ENCODE results near the gene ACP4.
"Not testable (repeated sequence)": the region's sequence is repeated elsewhere in the genome, so short reads cannot be mapped to it uniquely, and the experiment has no call there.

Gene ACP4

GRCh38 chr19:50790396-50790795, at the start of gene ACP4:
Gene ACP4 (plus strand): TSS chr19:50790415. CDS start chr19:50790415, 0 bp downstream.
- no peak for DNase-seq

DNA sequence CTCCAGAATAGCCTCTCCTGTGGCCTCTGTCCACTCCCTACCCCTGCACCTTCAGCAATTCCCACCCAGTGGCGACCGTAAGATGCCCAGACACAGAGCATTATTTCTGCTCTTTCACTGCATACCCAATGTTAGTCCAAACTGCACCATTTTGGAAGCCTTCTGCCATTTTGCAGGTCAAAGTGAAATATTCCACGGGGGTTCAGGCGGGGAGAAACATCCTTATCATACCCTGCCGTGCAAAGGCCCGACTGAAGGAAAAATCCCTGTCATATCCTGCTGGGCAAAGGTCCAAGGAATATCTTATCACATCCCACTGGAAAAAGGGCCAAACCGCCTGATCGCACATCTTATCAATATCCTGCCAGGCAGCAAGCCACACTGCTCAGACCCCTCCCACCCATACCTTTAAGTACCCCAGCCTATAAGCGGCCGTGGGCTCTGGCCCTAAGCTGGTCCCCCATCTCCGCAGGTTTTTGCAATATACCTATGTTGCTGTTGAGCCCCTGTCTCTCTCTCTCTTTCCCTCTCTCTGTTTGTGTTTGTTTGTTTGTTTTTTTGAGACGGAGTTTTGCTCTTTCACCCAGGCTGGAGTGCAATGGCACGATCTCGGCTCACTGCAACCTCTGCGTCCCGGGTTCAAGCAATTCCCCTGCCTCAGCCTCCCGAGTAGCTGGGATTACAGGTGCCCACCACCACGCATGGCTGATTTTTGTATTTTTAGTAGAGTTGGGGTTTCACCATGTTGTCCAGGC, 48.9 kb upstream of the ACP4 start:
- no peak for DNase-seq

DNA sequence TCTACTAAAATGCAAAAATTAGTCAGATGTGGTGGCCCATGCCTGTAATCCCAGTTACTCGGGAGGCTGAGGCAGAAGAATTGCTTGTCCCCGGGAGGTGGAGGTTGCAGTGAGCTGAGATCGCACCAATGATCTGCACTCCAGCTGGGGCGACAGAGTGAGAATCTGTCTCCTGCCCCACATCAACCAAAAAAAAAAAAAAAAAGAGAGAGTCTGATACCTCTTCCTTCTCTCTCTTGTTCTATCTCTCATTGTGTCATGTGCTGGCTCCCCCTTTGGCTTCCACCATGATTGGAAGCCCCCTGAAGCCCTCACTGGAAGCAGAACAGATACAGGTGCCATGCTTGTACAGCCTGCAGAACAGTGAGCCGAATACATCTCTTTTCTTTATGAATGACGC, 46.7 kb upstream of the ACP4 start:
- DNase-seq, result no peak

GRCh38 chr19:50745221-50745620, 45.0 kb upstream of the ACP4 start:
- DNase-seq, result no peak

DNA sequence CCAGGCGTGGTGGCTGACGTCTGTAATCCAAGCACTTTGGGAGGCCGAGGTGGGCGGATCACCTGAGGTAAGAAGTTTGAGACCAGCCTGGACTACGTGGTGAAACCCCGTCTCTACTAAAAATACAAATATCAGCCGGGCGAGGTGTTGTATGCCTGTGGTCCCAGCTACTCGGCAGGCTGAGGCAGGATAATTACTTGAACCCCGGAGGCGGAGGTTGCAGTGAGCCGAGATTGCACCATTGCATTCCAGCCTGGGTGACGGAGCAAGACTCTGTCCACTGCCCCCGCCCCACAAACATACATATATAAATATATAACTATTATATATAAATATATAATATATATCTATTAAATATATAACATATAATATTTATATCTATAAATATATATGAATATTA, 43.1 kb upstream of the ACP4 start:
- not testable (repeated sequence) for DNase-seq

- DNase-seq, result no peak
Observed at GRCh38 chr19:50749490-50749889, 40.7 kb upstream of the ACP4 start.

GRCh38 chr19:50750010-50750409, 40.2 kb upstream of the ACP4 start:
- no peak for DNase-seq

DNA sequence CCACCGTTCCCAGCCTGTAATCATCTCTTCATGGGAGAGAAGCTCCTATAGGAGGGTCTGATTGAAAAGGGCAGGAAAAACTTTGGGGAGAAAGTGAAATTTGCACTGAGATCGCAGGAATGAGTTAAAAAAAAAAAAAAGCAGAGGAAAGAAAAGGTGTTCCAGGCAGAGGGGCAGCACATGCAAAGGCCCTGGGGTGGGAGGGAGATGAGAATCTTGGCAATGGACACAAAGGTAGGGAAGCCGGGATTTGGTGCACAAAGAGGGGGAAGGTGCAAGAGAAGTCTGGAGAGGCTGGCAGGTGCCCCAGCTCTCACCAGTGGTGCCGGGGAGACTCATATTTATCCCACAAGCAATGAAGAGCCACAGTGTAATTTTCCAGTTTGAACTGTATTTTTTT, 36.3 kb upstream of the ACP4 start:
- no peak for DNase-seq

DNA sequence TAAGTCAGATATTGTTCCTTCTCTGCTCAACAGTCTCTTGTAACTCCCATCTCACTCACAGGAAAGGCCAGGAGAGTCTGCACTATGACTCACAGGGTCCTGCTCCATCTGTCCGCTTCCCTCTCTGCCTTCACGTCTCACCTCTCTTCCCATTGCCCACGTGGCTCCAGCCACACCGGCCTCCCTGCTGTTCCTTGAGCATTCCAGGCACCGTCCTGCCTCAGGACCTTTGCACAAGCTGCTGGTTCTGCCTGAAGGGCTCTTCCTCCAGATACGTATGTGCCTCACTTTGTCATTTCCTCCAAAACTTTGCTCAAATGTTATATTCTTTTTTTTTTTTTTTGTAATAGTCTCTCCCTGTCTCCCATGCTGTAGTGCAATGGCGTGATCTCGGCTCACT, 34.0 kb upstream of the ACP4 start:
- not testable (repeated sequence) for DNase-seq

DNA sequence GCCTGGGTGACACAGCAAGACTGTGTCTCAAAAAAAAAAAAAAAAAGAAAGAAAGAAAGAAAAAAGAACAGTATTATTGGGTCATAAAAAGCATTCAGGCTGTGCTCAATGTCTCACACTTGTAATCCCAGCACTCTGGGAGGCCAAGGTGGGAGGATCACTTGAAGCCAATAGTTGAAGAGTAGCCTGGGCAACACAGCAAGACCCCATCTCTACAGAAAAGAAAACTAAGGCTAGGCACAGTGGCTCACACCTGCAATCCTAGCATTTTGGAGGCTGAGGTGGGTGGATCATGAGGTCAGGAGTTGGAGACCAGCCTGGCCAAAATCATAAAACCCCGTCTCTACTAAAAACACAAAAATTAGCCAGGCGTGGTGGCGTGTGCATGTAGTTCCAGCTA, 32.6 kb upstream of the ACP4 start:
- not testable (repeated sequence) for DNase-seq

- DNase-seq, result not testable (repeated sequence)
Observed at GRCh38 chr19:50759076-50759475, 31.1 kb upstream of the ACP4 start.

- no peak for DNase-seq
Observed at GRCh38 chr19:50759886-50760285, 30.3 kb upstream of the ACP4 start.

GRCh38 chr19:50761501-50761900, 28.7 kb upstream of the ACP4 start:
- not testable (repeated sequence) for DNase-seq

- not testable (repeated sequence) for DNase-seq
Observed at GRCh38 chr19:50763521-50763920, 26.7 kb upstream of the ACP4 start.

DNA sequence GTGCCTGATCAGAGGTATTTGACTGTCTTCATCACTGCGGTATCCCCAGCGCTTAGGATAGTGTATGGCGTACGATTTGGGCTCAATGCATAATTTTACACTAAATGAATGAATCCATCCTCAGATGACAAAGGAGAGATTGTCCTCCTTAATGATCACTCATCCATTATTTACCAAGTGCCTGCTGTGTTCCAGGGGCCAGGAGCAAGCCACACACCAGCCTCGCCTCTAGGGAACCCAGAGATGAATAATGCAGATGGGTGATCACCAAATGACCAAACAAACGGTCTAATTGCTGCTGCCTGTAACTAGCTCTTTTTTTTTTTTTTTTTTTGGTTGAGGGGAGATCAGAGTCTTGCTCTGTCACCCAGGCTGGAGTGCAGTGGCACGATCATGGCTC, 25.8 kb upstream of the ACP4 start:
- DNase-seq, result no peak

- DNase-seq, result not testable (repeated sequence)
Observed at GRCh38 chr19:50766746-50767145, 23.5 kb upstream of the ACP4 start.

- not testable (repeated sequence) for DNase-seq
Observed at GRCh38 chr19:50767263-50767662, 23.0 kb upstream of the ACP4 start.

GRCh38 chr19:50768277-50768676, 21.9 kb upstream of the ACP4 start:
- no peak for DNase-seq

DNA sequence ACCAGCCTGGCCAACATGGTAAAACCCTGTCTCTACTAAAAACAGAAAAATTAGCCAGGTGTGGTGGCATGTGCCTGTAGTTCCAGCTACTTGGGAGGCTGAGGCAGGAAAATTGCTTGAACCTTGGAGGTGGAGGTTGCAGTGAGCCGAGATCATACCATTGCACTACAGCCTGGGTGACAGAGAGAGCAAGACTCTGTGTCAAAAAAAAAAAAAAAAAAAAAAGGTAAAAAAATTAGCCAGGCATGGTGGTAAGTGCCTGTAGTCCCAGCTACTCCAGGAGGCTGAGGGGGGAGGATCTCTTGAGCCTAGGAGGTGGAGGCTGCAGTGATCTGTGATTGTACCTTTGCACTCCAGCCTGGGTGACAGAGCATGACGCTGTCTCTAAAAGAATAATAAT, 20.1 kb upstream of the ACP4 start, which contains the start of gene GPR32:
GPR32 (plus strand) TSS at position 301 of the 400 bp plus-strand sequence. CDS start 137 bp downstream, outside the sequence.
- DNase-seq, result not testable (repeated sequence)

GRCh38 chr19:50770888-50771287, 19.3 kb upstream of the ACP4 start:
- no peak for DNase-seq

GRCh38 chr19:50772476-50772875, 17.7 kb upstream of the ACP4 start:
- no peak for DNase-seq

DNA sequence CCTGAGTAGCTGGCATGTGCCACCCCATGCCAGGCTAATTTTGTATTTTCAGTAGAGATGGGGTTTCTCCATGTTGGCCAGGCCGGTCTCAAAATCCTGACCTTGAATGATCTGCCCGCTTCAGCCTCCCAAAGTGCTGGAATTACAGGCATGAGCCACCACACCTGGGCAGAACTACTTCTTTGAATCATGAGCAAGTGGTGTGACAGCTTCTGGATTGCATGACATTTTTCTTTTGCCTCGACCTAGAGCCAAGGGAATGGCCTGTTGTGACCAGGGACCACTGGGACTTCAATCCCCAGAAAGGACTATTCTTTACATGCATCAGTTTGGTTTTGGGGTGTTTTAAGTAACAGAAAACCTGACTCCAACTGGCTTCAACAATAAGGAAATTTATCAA, 17.3 kb upstream of the ACP4 start:
- not testable (repeated sequence) for DNase-seq

- DNase-seq, result not testable (repeated sequence)
Observed at GRCh38 chr19:50773454-50773853, 16.8 kb upstream of the ACP4 start.

DNA sequence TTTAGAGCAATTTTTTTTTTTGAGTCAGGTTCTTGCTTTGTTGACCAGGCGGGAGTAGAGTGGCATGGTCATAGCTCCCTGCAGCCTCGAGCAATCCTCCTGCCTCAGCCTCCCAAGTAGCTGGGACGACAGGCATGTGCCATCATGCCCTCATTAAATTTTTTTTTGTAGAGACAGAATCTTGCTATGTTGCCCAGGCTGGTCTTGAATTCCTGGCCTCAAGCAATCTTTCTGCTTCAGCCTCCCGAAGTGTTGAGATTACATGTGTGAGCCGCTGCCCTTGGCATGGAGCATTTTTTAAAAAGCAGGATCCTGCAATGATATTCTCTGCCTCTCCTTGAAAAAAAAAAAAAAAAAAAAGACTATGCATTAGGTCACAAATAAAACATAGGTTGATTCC, 14.1 kb upstream of the ACP4 start:
- no peak for DNase-seq

DNA sequence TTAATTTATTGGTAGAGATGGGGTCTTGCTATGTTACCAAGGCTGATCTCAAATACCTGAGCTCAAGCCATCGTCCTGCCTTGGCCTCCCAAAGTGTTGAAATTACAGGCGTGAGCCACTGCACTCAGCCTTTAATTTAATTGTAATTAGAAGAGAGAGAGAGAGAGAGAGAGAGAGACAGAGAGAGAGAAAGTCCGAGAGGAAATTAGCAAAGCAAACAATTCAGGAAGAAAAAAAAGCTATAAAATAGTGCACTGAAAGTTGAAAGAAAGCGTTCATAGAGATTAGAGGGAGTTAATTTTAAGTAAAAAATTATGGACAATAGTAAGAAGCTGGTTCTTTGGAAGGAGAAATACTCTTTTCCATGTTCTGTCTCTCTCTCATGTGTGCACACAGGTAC, 13.0 kb upstream of the ACP4 start:
- no peak for DNase-seq
